ENCODE measurements around the gene PHPT1. TPM values are rescaled to one million over a fixed set of nuclear protein-coding genes. Genes with fewer than 3 reads are reported as not detected.
A peak's percentile ranks its signal among the peaks of the same experiment; 100 is the strongest.
"Not testable (repeated sequence)": the region's sequence is repeated elsewhere in the genome, so short reads cannot be mapped to it uniquely, and the experiment has no call there.

PHPT1 gene
- total RNA-seq, 2 experiments from 2014 or later, result 13.6 to 17.8 TPM

DNA sequence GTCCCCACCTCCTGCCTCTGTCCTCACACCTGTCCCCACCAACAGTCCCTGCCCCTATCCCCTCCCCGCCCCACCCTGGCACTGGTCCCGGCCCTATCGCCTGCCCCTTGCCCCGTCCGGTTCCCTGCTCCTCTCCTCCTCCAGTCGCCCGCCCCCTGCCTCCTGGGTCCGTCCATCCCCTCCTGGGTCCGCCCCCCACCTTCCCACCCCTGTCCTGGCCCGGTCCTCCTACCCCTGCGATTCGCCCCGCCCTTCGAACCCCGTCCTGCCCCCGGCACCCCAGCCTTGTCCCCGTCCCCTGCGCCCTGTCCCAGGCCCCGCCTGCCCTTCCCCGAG lies 16.5 kb downstream of the PHPT1 start:
- Mint-ChIP-seq H3K4me1 (ENCODE audit: low read depth) (peaks cover 15% of the 10 kb centered on the region), H3K27ac (peak overlapping the region; percentile 66), H3K36me3 (ENCODE audit: low read depth) (peaks cover 22% of the 10 kb centered on the region), H3K27me3 (no peaks in the 10 kb centered on the region), H3K9me3 (no peaks in the 10 kb centered on the region), H3K4me3 (peak overlapping the region; percentile 92)
- Histone ChIP-seq H3K36me3 (ENCODE audit: insufficient read depth, low read length) (peaks cover 31% of the 10 kb centered on the region), H3K4me1 (ENCODE audit: insufficient read depth, low read length) (peaks cover 23% of the 10 kb centered on the region), H3K9me3 (ENCODE audit: control insufficient read depth in 1 of 2, insufficient read depth in 1 of 2, low read length in 2 of 2) (no peaks in the 10 kb centered on the region), H3K27me3 (ENCODE audit: control insufficient read depth in 1 of 2, insufficient read depth in 2 of 2, low read length in 2 of 2) (no peaks in the 10 kb centered on the region), H3K27ac (ENCODE audit: low read depth in 1 of 2, low read length in 2 of 2) (peak overlapping the region; percentile 29 to 83), H3K4me3 (ENCODE audit: low read length) (peak overlapping the region; percentile 57)
- peak; percentile 7 for ATAC-seq (ENCODE audit: poor library complexity)
- peak in 1 of 14 experiments; percentile 1 for DNase-seq
- CTCF ChIA-PET, result no interaction called here
- TF ChIP-seq, protein P1, sequence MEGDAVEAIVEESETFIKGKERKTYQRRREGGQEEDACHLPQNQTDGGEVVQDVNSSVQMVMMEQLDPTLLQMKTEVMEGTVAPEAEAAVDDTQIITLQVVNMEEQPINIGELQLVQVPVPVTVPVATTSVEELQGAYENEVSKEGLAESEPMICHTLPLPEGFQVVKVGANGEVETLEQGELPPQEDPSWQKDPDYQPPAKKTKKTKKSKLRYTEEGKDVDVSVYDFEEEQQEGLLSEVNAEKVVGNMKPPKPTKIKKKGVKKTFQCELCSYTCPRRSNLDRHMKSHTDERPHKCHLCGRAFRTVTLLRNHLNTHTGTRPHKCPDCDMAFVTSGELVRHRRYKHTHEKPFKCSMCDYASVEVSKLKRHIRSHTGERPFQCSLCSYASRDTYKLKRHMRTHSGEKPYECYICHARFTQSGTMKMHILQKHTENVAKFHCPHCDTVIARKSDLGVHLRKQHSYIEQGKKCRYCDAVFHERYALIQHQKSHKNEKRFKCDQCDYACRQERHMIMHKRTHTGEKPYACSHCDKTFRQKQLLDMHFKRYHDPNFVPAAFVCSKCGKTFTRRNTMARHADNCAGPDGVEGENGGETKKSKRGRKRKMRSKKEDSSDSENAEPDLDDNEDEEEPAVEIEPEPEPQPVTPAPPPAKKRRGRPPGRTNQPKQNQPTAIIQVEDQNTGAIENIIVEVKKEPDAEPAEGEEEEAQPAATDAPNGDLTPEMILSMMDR (IDR thresholded peaks at IDR 0.05), result no peak
- POLR2A ChIA-PET, result interaction anchor here (0.6 to 1.5 kb wide), 5 partner anchors 16 to 370 kb away, joined by 3 to 11 read pairs (median 4); partner anchors contain the start of gene TRAF2
- intact Hi-C loops (cut with DNase I, micrococcal nuclease), result loop anchor here (1.0 to 5.0 kb wide), 5 partner anchors 16 to 77 kb away; partner anchors contain the start of genes TRAF2 (in 2 of the 2), FBXW5 (in 1 of the 2) and PHPT1 (in 1 of the 2)

DNA sequence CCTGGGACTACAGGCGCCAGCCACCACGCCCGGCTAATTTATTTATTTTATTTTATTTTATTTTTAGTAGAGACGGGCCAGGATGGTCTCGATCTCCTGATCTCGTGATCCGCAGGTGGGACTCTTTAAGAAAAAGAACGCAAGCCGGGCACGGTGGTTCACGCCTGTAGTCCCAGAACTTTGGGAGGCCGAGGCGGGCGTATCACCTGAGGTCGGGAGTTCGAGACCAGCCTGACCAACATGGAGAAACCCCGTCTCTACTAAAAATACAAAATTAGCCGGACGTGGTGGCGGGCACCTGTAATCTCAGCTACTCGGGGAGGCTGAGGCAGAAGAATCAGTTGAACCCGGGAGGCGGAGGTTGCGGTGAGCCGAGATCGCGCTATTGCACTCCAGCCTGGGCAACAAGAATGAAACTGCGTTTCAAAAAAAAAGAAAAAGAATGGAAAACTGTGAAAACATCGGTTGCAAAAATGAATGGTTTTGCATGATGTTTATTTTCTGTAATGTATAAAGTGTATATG lies 17.8 kb downstream of the PHPT1 start:
- DNase-seq; ATAC-seq (ENCODE audit: poor library complexity); CTCF ChIA-PET; H3K27me3 ChIP-seq (ENCODE audit: control insufficient read depth in 1 of 2, insufficient read depth in 2 of 2, low read length in 2 of 2); H3K27me3 Mint-ChIP-seq; H3K9me3 ChIP-seq (ENCODE audit: control insufficient read depth in 1 of 2, insufficient read depth in 1 of 2, low read length in 2 of 2); H3K9me3 Mint-ChIP-seq: not testable (repeated sequence)
- Mint-ChIP-seq H3K27ac (peak overlapping the region; percentile 66), H3K36me3 (ENCODE audit: low read depth) (peaks cover 22% of the 10 kb centered on the region), H3K4me1 (ENCODE audit: low read depth) (peaks cover 15% of the 10 kb centered on the region), H3K4me3 (peak overlapping the region; percentile 70)
- Histone ChIP-seq H3K4me1 (ENCODE audit: insufficient read depth, low read length) (peaks cover 23% of the 10 kb centered on the region), H3K4me3 (ENCODE audit: low read length) (peak overlapping the region; percentile 59), H3K36me3 (ENCODE audit: insufficient read depth, low read length) (peaks cover 22% of the 10 kb centered on the region), H3K27ac (ENCODE audit: low read depth in 1 of 2, low read length in 2 of 2) (peak overlapping the region in 1 of 2 donors; percentile 53)
- intact Hi-C loops (cut with DNase I, micrococcal nuclease), result loop anchor here (1.0 to 5.0 kb wide), 5 partner anchors 18 to 75 kb away; partner anchors contain the start of genes TRAF2 (in 2 of the 2), FBXW5 (in 1 of the 2) and PHPT1 (in 1 of the 2)
- POLR2A ChIA-PET, result interaction anchor here (0.7 to 1.5 kb wide), 2 partner anchors 35 to 68 kb away, joined by 3 to 4 read pairs; no protein-coding TSS in a partner anchor

DNA sequence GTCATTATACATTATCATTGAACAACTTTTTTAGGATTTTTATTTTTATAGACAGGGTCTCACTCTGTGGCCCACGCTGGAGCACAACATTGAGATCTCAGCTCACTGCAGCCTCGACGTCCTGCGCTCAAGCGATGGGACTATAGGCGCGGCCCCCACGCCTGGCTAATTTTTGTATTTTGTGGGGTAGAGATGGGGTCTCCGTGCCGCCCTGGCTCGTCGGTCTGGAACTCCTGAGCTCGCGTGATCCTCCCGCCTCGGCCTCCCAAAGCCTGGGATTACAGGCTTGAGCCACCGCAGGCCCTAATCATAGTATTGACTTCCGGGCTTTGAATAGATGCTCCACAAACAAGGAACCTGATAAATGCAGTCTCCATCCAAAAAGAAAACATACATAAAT lies 18.3 kb downstream of the PHPT1 start:
- ChIA-PET POLR2A (interaction anchor here (0.7 kb wide), 1 partner anchor 69 kb away, joined by 3 read pairs; no protein-coding TSS in a partner anchor), CTCF (no interaction called here)
- H3K9me3 ChIP-seq (ENCODE audit: control insufficient read depth in 1 of 2, insufficient read depth in 1 of 2, low read length in 2 of 2), result peaks cover 0 to 5% of the 10 kb centered on the region in 2 experiments
- H3K4me1 ChIP-seq (ENCODE audit: insufficient read depth, low read length), result peaks cover 23% of the 10 kb centered on the region
- no peak overlapping the region for H3K4me3 ChIP-seq (ENCODE audit: low read length)
- H3K27me3 ChIP-seq (ENCODE audit: control insufficient read depth in 1 of 2, insufficient read depth in 2 of 2, low read length in 2 of 2), result no peaks in the 10 kb centered on the region
- Mint-ChIP-seq H3K36me3 (ENCODE audit: low read depth) (peaks cover 19% of the 10 kb centered on the region), H3K27ac (peak overlapping the region; percentile 55), H3K27me3 (no peaks in the 10 kb centered on the region), H3K4me1 (ENCODE audit: low read depth) (peaks cover 15% of the 10 kb centered on the region), H3K4me3 (peak overlapping the region; percentile 70), H3K9me3 (no peaks in the 10 kb centered on the region)
- intact Hi-C loops (cut with DNase I, micrococcal nuclease), result loop anchor here (2.0 to 5.0 kb wide), 2 partner anchors 19 to 75 kb away; partner anchors contain the start of genes FBXW5 (in 1 of the 2) and TRAF2 (in 1 of the 2)
- TF ChIP-seq, protein P1 (IDR thresholded peaks at IDR 0.05), result no peak
- ATAC-seq (ENCODE audit: poor library complexity) (no peak), DNase-seq (peak in 1 of 14 experiments; percentile 11)
- H3K27ac ChIP-seq (ENCODE audit: low read depth in 1 of 2, low read length in 2 of 2), result no peak overlapping the region
- peaks cover 17% of the 10 kb centered on the region for H3K36me3 ChIP-seq (ENCODE audit: insufficient read depth, low read length)

All from CD4-positive, alpha-beta T cell (primary cell).